ENCODE results near the gene NKIRAS1. TPM values are rescaled to one million over a fixed set of nuclear protein-coding genes. Genes with fewer than 3 reads are reported as not detected.
"Not testable (repeated sequence)": the region's sequence is repeated elsewhere in the genome, so short reads cannot be mapped to it uniquely, and the experiment has no call there.

Gene NKIRAS1
- total RNA-seq, 1 experiment from 2014 or later, result 11.9 TPM

DNA sequence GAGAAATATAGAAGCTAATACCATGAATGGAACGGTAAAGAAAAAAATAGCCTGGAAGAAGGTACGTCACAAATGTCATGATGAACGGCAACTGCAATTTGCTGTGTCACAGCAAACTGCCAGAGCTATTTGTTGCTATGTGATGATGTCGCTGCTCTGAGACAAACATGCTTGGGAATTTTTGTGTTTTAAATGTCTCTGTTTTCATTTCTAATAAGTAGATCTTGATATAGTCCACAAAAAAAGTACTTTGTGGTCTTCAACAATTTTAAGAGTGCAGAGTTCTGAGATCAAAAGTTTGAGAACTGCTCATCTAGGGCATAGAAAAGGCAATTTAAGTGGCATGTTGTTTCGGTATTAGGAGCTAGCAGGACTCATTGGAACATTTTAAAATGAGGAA lies 24.0 kb upstream of the NKIRAS1 start:
- no peak for DNase-seq (ENCODE audit: low spot score)

GRCh38 chr3:23938688-23939087 lies 21.9 kb upstream of the NKIRAS1 start:
- no peak for DNase-seq (ENCODE audit: low spot score)

GRCh38 chr3:23937296-23937695 lies 20.5 kb upstream of the NKIRAS1 start:
- DNase-seq (ENCODE audit: low spot score), result no peak

DNA sequence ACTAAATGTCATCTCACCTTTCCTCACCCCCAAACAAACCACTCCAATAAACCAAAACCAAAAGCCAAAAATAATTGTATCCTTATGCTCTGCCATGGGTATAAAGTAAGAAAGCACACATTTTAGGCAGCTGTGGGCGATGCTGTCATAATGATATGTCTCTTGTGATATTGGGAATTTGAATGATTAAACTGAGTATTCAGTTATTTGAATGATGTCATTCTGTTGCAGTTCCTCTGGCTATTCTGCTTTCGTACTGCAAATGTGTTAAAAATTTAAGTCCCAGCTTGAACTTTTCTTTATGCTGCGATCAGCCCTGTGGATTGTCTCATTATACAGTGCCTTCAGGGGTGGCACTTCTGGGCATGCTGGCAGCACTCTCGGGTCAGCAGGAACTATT lies 17.5 kb upstream of the NKIRAS1 start:
- DNase-seq (ENCODE audit: low spot score), result no peak

GRCh38 chr3:23932571-23932970 lies 15.8 kb upstream of the NKIRAS1 start:
- DNase-seq (ENCODE audit: low spot score), result no peak

GRCh38 chr3:23931597-23931996 lies 14.8 kb upstream of the NKIRAS1 start:
- no peak for DNase-seq (ENCODE audit: low spot score)

- DNase-seq (ENCODE audit: low spot score), result no peak
Observed at GRCh38 chr3:23928524-23928923, 11.7 kb upstream of the NKIRAS1 start.

- no peak for DNase-seq (ENCODE audit: low spot score)
Observed at GRCh38 chr3:23926736-23927135, 9.9 kb upstream of the NKIRAS1 start.

GRCh38 chr3:23926246-23926645 lies 9.5 kb upstream of the NKIRAS1 start:
- DNase-seq (ENCODE audit: low spot score), result no peak

DNA sequence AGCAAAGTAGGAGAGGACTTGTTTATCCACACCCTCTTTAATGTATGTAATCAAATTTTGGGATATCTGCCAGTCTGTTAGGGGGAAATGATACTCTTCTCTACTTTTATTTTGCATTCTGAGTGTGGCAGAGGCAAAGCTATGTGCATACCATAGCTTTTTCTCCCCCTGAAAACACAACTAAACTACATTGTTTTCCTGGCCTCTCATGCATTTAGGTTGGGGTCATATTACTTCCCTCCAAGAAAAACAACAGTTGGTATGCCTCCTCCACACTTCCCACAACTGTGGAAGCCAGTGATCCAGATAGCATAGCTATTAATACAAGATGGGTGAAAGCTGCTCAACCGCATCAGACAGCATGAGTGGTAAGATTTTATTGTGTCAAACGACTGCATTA lies 7.0 kb upstream of the NKIRAS1 start:
- no peak for DNase-seq (ENCODE audit: low spot score)

- no peak for DNase-seq (ENCODE audit: low spot score)
Observed at GRCh38 chr3:23921052-23921511, 4.3 kb upstream of the NKIRAS1 start.

DNA sequence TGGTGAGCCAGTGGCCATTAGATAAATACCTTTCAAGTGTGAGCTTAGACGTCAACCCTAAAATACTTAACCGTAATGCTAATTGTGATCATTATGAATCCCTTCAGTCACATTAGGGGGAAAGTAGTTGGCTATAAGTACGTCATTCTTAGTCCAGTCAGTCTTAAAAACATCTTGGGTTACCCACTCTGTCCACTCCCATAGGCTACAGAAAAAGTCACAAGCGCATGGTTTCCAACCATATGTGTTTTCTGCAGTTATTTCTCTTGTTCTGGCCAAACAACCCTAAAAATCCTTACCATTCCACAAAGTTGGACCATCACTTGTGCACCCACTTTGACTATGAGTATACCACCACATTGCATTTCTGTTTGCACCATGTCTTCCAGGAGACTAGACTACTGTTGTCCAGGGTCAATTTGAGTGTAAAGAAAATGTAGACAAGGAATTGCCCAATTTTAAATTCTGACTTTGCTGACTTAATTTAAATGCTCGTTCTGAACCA lies 3.4 kb upstream of the NKIRAS1 start:
- DNase-seq (ENCODE audit: low spot score), result no peak

- no peak for DNase-seq (ENCODE audit: low spot score)
Observed at GRCh38 chr3:23919628-23920027, 2.8 kb upstream of the NKIRAS1 start.

DNA sequence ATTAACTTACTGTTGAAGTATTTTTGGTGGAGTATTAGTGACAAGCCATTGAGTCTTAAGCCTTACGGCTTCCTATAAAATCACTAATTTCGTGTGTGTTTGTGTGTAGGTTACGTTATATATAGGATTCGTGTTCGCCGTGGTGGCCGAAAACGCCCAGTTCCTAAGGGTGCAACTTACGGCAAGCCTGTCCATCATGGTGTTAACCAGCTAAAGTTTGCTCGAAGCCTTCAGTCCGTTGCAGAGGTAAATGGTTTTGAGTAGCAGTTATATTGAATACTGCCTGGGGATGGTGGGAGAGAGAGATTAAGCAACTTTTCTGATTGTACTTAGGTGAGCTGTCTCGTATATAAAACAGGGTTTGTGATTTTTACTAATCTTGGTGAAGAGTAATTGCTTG lies 1.5 kb upstream of the NKIRAS1 start:
- DNase-seq (ENCODE audit: low spot score), result not testable (repeated sequence)

- DNase-seq (ENCODE audit: low spot score), result not testable (repeated sequence)
Observed at GRCh38 chr3:23917679-23918303, 1.0 kb upstream of the NKIRAS1 start.

- DNase-seq (ENCODE audit: low spot score), result no peak
Observed at GRCh38 chr3:23916152-23916885, 471 bp downstream of the NKIRAS1 start.

GRCh38 chr3:23915537-23916108 lies 1.2 kb downstream of the NKIRAS1 start:
- DNase-seq (ENCODE audit: low spot score), result no peak

DNA sequence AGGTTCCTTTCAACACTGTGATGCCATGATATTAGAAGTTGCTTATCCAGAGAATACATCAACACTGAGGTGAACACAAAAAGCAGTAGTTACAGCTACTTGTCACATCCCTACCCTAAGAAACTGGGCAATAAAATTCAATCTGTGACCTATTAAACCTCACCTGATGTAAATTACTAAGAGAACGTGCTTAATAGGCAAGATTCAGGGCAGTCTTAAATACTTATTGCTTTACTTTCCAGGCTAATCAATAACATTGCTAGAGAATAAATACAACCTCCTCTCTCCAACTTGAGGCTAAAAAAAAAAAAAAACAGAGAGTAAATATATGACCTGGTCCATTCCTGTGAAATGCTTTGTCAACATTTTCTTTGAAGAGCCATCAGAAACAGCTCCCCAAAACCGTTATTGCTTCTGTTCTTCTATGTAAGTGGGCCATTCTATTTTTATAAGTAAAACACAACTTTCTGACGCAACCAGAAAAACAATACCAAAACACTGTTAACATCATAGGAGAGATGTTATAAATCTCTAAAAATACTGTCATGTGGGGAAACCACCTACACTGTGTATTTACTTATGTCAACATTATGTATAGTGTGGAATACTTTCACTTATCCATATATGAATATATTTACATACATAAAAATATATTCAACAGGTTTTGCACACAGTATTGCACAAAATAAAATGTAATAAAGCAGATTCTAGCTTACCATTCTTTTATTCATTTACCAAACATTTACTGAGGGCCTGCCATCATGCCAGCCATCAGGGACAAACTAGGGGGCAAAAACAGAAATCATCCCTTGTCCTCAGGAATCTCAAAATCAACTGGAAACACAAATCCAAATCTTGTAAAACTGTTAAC lies 2.7 kb downstream of the NKIRAS1 start:
- no peak for DNase-seq (ENCODE audit: low spot score)

DNA sequence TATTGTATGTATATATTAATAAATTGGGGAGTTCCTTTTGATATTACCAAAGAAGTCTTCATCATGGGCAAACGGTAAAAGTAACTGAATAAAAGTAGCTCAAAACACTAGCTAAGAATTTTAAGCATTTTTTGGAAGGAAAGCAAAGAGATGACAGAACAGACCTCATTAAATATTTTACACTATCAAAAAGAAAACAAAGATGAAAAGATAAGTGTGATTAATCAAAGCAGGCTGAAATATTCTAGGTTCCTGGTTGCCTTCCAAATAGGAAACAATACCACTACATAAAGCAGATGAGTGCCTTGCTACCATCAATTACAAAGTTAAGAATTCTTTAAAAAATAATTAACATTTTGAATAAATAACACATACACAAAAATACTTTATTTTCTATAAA lies 3.6 kb downstream of the NKIRAS1 start:
- DNase-seq (ENCODE audit: low spot score), result no peak

DNA sequence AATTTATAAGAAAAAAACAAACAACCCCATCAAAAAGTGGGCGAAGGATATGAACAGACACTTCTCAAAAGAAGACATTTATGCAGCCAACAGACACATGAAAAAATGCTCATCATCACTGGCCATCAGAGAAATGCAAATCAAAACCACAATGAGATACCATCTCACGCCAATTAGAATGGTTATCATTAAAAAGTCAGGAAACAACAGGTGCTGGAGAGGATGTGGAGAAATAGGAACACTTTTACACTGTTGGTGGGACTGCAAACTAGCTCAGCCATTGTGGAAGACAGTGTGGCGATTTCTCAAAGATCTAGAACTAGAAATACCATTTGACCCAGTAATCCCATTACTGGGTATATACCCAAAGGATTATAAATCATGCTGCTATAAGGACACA lies 4.5 kb downstream of the NKIRAS1 start:
- DNase-seq (ENCODE audit: low spot score), result not testable (repeated sequence)

DNA sequence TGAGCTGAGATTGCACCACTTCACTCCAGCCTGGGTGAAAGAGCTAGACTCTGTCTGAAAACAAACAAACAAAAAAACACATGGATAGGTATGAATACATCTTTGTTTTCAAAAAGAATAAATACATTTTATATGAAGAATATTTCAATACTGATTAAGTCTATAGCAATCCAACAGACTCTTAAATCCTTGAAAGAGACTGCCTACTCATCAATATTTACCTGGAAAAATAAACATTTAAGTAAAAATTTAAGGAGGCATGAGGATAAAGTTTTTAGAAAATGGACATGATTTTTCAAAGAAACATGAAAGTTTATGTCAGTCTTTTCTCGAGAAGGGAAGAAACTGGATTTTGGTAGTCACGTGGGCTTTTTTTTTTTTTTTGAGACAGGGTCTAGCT lies 5.4 kb downstream of the NKIRAS1 start:
- DNase-seq (ENCODE audit: low spot score), result no peak

DNA sequence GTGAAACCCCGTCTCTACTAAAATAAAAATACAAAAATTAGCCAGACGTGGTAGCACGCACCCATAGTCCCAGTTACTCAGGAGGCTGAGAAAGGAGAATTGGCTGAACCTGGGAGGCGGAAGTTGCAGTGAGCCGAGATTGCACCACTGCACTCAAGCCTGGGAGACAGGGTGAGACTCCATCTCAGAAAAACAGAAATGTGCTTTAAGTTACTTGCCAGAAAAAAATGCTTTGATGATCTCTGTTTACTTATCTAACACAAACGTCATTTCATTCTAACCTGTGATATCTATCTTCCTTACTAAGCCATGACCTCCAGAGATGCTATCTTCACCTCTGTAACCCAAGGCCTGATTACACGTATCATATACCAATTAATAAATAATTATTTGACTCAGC lies 7.4 kb downstream of the NKIRAS1 start:
- DNase-seq (ENCODE audit: low spot score), result no peak
